Smooth muscle cell (in vitro differentiated cells): ENCODE results near the gene CDK13. TPM values are rescaled to one million over a fixed set of nuclear protein-coding genes. Genes with fewer than 3 reads are reported as not detected.

ENCODE experiments used
- DNase-seq: peaks from one replicate; lab custom pipeline; 2025; ENCODE audit not compliant: unreplicated experiment; lab: John Stamatoyannopoulos, UW
- H2AFZ ChIP-seq: fragments of 200-600 bp; sonication (generic); 2 replicates; pipeline ENCODE4 v1.6.0; 2016; ENCODE audit warnings: antibody characterized with exemption, low read depth, mild to moderate bottlenecking
- H3F3A ChIP-seq: fragments of 200-600 bp; sonication (generic); 2 replicates; pipeline ENCODE4 v1.6.0; 2017; ENCODE audit warnings: antibody characterized with exemption, low read depth
- H3K27ac ChIP-seq: fragments of 200-600 bp; sonication (generic); 2 replicates; pipeline ENCODE4 v1.5.1; 2016; ENCODE audit warnings: low read depth, mild to moderate bottlenecking
- H3K27me3 ChIP-seq: fragments of 200-600 bp; sonication (generic); 2 replicates; pipeline ENCODE4 v1.6.1; 2016; ENCODE audit warnings: low read depth, mild to moderate bottlenecking
- H3K36me3 ChIP-seq: fragments of 200-600 bp; sonication (generic); 2 replicates; pipeline ENCODE4 v1.5.1; 2016; ENCODE audit warnings: low read depth
- H3K4me1 ChIP-seq: fragments of 200-600 bp; sonication (generic); 2 replicates; pipeline ENCODE4 v1.5.1; 2016; ENCODE audit warnings: low read depth
- H3K4me2 ChIP-seq: fragments of 200-600 bp; sonication (generic); 2 replicates; pipeline ENCODE4 v1.6.0; 2016; ENCODE audit warnings: mild to moderate bottlenecking
- H3K4me3 ChIP-seq: fragments of 200-600 bp; sonication (generic); 2 replicates; pipeline ENCODE4 v1.5.1; 2016; ENCODE audit warnings: mild to moderate bottlenecking
- H3K79me2 ChIP-seq: fragments of 200-600 bp; sonication (generic); 2 replicates; pipeline ENCODE4 v1.6.0; 2016; ENCODE audit warnings: low read depth, mild to moderate bottlenecking
- H3K9ac ChIP-seq: fragments of 200-600 bp; sonication (generic); 2 replicates; pipeline ENCODE4 v1.6.0; 2016; ENCODE audit warnings: low read depth
- H3K9me3 ChIP-seq: fragments of 200-600 bp; sonication (generic); replicated peaks from 2 replicates; pipeline ENCODE4 v1.5.1; 2016; ENCODE audit warnings: low read depth
- H4K20me1 ChIP-seq: fragments of 200-600 bp; sonication (generic); 2 replicates; pipeline ENCODE4 v1.6.0; 2016; ENCODE audit warnings: low read depth
- WGBS: methylation state at CpG from one replicate; pipeline ENCODE4 v1.1.7; 2016; ENCODE audit warnings: low lambda C conversion rate; 5-methylcytosine and 5-hydroxymethylcytosine counted together
- polyA plus RNA-seq: library from polyadenylated mRNA; unstranded; fragments of >200 nt; fragmentation: Nextera tagmentation; extraction: Ambion mirVana; gene quantifications from 2 replicates; pipeline ENCODE4 v1.2.1, GENCODE V29; 2016
- total RNA-seq: library from RNA; depleted of rRNA; stranded (reverse); fragments of >200 nt; gene quantifications from 2 replicates; pipeline ENCODE4 v1.2.3, GENCODE V29; 2014
- TF ChIP-seq, protein P1 (sequence below): fragments of 200-600 bp; sonication (generic); IDR thresholded peaks from 2 replicates; pipeline ENCODE4 v1.5.1; 2017; ENCODE audit warnings: borderline replicate concordance, mild to moderate bottlenecking, antibody characterized with exemption; ENCODE audit not compliant: insufficient read depth, poor library complexity, severe bottlenecking

CDK13 gene
- total and polyA plus RNA-seq, 2 experiments from 2014 or later = 15.9 to 70.0 TPM

DNA sequence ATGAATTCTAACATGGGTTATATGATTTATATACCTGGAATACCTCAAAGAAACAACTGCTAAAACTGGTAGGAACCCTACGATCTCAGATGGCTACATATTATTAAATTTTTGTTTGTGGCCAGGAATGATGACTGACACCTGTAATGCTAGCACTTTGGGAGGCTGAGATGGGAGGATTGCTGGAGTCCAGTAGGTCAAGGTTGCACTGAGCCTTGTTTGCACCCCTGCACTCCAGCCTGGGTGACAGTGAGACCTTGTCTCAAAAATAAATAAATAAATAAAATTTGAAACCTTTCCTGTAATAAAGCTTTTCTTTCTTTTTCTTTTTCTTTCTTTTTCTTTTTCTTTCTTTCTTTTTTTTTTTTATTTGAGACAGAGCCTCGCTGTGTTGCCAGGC, 123.2 kb downstream of the CDK13 start:
- TF ChIP-seq, protein P1, sequence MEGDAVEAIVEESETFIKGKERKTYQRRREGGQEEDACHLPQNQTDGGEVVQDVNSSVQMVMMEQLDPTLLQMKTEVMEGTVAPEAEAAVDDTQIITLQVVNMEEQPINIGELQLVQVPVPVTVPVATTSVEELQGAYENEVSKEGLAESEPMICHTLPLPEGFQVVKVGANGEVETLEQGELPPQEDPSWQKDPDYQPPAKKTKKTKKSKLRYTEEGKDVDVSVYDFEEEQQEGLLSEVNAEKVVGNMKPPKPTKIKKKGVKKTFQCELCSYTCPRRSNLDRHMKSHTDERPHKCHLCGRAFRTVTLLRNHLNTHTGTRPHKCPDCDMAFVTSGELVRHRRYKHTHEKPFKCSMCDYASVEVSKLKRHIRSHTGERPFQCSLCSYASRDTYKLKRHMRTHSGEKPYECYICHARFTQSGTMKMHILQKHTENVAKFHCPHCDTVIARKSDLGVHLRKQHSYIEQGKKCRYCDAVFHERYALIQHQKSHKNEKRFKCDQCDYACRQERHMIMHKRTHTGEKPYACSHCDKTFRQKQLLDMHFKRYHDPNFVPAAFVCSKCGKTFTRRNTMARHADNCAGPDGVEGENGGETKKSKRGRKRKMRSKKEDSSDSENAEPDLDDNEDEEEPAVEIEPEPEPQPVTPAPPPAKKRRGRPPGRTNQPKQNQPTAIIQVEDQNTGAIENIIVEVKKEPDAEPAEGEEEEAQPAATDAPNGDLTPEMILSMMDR = no peak
- no peak overlapping the region for H3K9ac ChIP-seq
- H3K4me2 ChIP-seq = no peak overlapping the region
- 98% methylated on average over 2 of the region's 2 CpGs for WGBS
- H3K27ac ChIP-seq = no peak overlapping the region
- no peaks in the 10 kb centered on the region for H3K4me1 ChIP-seq
- no peak for DNase-seq
- H3K9me3 ChIP-seq = no peaks in the 10 kb centered on the region
- H3K79me2 ChIP-seq = no peaks in the 10 kb centered on the region
- H3F3A ChIP-seq = no peaks in the 10 kb centered on the region
- H2AFZ ChIP-seq = no peak overlapping the region
- no peaks in the 10 kb centered on the region for H3K27me3 ChIP-seq
- no peak overlapping the region for H3K4me3 ChIP-seq
- peaks cover 3% of the 10 kb centered on the region for H3K36me3 ChIP-seq
- no peaks in the 10 kb centered on the region for H4K20me1 ChIP-seq

- no peaks in the 10 kb centered on the region for H3K4me1 ChIP-seq
- no peaks in the 10 kb centered on the region for H4K20me1 ChIP-seq
- no peak overlapping the region for H3K27ac ChIP-seq
- 67% methylated on average over 3 of the region's 3 CpGs for WGBS
- H3K4me2 ChIP-seq = no peak overlapping the region
- no peaks in the 10 kb centered on the region for H3F3A ChIP-seq
- no peaks in the 10 kb centered on the region for H3K27me3 ChIP-seq
- TF ChIP-seq, protein P1 = no peak
- peaks cover 9% of the 10 kb centered on the region for H3K36me3 ChIP-seq
- DNase-seq = no peak
- no peaks in the 10 kb centered on the region for H3K79me2 ChIP-seq
- no peak overlapping the region for H2AFZ ChIP-seq
- no peak overlapping the region for H3K9ac ChIP-seq
- H3K9me3 ChIP-seq = no peaks in the 10 kb centered on the region
- H3K4me3 ChIP-seq = no peak overlapping the region
Observed at GRCh38 chr7:40077849-40078248, 127.8 kb downstream of the CDK13 start.

DNA sequence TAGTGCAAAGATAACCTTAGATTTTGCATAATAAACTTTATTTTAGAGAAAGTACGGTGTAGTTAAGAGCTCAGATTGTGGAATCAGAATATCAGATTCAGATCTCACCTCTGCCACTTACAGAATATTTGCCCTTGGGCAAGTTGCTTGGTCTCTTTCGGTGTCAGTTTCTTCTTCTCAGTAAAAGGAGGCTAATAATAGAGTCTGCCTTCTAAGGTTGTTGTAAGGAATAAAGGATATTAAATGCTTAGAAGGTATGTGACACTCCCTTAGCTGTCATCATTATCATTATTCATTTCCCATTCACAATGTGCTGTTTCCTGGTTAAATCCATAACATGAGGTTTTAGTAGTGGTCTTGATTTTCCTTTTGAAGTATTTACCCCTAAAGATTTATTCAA, 142.1 kb downstream of the CDK13 start:
- Histone ChIP-seq H4K20me1 (peaks cover 26% of the 10 kb centered on the region), H3K4me3 (no peak overlapping the region), H3F3A (no peaks in the 10 kb centered on the region), H3K79me2 (no peaks in the 10 kb centered on the region), H3K27ac (no peak overlapping the region), H3K27me3 (no peaks in the 10 kb centered on the region), H3K36me3 (peaks cover 41% of the 10 kb centered on the region), H3K4me1 (no peaks in the 10 kb centered on the region), H2AFZ (no peak overlapping the region), H3K4me2 (no peak overlapping the region), H3K9me3 (no peaks in the 10 kb centered on the region), H3K9ac (no peak overlapping the region)
- TF ChIP-seq, protein P1 = no peak
- DNase-seq = no peak
- WGBS = 82% methylated on average over 2 of the region's 2 CpGs

GRCh38 chr7:40093631-40094350, 143.7 kb downstream of the CDK13 start:
- Histone ChIP-seq H3K9ac (no peak overlapping the region), H3K4me3 (no peak overlapping the region), H3K27me3 (no peaks in the 10 kb centered on the region), H3K36me3 (peaks cover 32% of the 10 kb centered on the region), H3K79me2 (no peaks in the 10 kb centered on the region), H3K4me1 (no peaks in the 10 kb centered on the region), H3K9me3 (no peaks in the 10 kb centered on the region), H3K27ac (no peak overlapping the region), H3K4me2 (no peak overlapping the region), H2AFZ (no peak overlapping the region), H3F3A (no peaks in the 10 kb centered on the region), H4K20me1 (peaks cover 37% of the 10 kb centered on the region)
- WGBS = 89% methylated on average over 8 of the region's 8 CpGs
- TF ChIP-seq, protein P1 = no peak
- no peak for DNase-seq
